ENCODE results near the gene TMC6. TPM values are rescaled to one million over a fixed set of nuclear protein-coding genes. Genes with fewer than 3 reads are reported as not detected.

TMC6 gene
- total RNA-seq, 1 experiment from 2014 or later = 58.0 TPM

GRCh38 chr17:78112518-78113471 is 15.8 kb downstream of the TMC6 start:
- Histone ChIP-seq H3K27me3 (ENCODE audit: control insufficient read depth, insufficient read depth, low read length) (no peaks in the 10 kb centered on the region), H3K36me3 (ENCODE audit: control insufficient read depth, insufficient read depth, low read length) (no peaks in the 10 kb centered on the region), H3K27ac (ENCODE audit: low read length) (no peak overlapping the region), H3K4me3 (ENCODE audit: low read depth in 2 of 2, low read length in 2 of 2) (no peak overlapping the region), H3K4me1 (ENCODE audit: control insufficient read depth, insufficient read depth, low read length) (no peaks in the 10 kb centered on the region; the same call in 1 of the 2 replicates), H3K9me3 (ENCODE audit: control insufficient read depth, insufficient read depth, low read depth, low read length) (no peaks in the 10 kb centered on the region)
- CTCF ChIA-PET = interaction anchor here (0.6 kb wide), 2 partner anchors 68 to 77 kb away, joined by 4 read pairs; no protein-coding TSS in a partner anchor
- POLR2A ChIA-PET = no interaction called here
- BruUV-seq (replicated peaks) = no TSS peak
- intact Hi-C loops (cut with micrococcal nuclease; ENCODE audit: unreplicated experiment) = loop anchor here (5.0 kb wide), 1 partner anchor 65 kb away; no protein-coding TSS in a partner anchor
- peak; percentile 90 for ATAC-seq
- DNase-seq (ENCODE audit: low read depth, low spot score) = no peak
- no peak for TF ChIP-seq REST (IDR thresholded peaks at IDR 0.05; ENCODE audit: insufficient read depth in 1 of 2, low read depth in 2 of 2, low read length in 1 of 2)
- TF ChIP-seq, protein P1, sequence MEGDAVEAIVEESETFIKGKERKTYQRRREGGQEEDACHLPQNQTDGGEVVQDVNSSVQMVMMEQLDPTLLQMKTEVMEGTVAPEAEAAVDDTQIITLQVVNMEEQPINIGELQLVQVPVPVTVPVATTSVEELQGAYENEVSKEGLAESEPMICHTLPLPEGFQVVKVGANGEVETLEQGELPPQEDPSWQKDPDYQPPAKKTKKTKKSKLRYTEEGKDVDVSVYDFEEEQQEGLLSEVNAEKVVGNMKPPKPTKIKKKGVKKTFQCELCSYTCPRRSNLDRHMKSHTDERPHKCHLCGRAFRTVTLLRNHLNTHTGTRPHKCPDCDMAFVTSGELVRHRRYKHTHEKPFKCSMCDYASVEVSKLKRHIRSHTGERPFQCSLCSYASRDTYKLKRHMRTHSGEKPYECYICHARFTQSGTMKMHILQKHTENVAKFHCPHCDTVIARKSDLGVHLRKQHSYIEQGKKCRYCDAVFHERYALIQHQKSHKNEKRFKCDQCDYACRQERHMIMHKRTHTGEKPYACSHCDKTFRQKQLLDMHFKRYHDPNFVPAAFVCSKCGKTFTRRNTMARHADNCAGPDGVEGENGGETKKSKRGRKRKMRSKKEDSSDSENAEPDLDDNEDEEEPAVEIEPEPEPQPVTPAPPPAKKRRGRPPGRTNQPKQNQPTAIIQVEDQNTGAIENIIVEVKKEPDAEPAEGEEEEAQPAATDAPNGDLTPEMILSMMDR (IDR thresholded peaks at IDR 0.05) = peak; percentile 99
- in situ Hi-C loops (cut with HindIII; ENCODE audit: low pct_unique_long_range_greater_than_20kb, low sequenced_read_pairs) = no loop called here

DNA sequence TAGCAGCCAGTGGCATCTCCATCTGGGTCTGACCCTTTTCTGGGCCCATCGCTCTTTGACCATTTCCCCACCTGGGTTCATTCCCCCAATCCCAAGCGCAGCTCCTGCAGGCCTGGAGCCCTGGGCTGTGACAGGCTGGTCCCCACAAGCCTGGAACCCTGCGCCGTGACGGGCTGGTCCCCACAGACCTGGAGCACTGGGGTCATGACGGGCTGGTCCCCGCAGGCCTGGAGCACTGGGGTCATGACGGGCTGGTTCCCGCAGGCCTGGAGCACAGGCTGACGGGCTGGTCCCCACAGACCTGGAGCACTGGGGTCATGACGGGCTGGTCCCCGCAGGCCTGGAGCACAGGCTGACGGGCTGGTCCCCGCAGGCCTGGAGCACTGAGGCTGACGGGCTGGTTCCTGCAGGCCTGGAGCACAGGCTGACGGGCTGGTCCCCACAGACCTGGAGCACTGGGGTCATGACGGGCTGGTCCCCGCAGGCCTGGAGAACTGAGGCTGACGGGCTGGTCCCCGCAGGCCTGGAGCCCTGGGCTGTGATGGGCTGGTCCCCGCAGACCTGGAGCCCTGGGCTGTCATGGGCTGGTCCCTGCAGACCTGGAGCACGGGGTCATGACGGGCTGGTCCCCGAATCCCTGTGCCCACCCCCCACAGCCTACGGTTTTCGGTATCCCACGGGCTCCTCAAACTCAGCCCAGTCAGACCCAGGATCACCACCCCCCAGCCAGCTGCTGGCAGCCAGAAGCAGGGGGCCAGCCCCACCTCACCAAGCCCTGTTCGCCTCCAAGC is 16.6 kb downstream of the TMC6 start:
- Histone ChIP-seq H3K4me1 (ENCODE audit: control insufficient read depth, insufficient read depth, low read length) (no peaks in the 10 kb centered on the region; the same call in 1 of the 2 replicates), H3K27ac (ENCODE audit: low read length) (no peak overlapping the region), H3K36me3 (ENCODE audit: control insufficient read depth, insufficient read depth, low read length) (no peaks in the 10 kb centered on the region), H3K27me3 (ENCODE audit: control insufficient read depth, insufficient read depth, low read length) (no peaks in the 10 kb centered on the region), H3K4me3 (ENCODE audit: low read depth in 2 of 2, low read length in 2 of 2) (no peak overlapping the region), H3K9me3 (ENCODE audit: control insufficient read depth, insufficient read depth, low read depth, low read length) (no peaks in the 10 kb centered on the region)
- no peak for DNase-seq (ENCODE audit: low read depth, low spot score)
- no TSS peak for BruUV-seq (replicated peaks)
- in situ Hi-C loops (cut with HindIII; ENCODE audit: low pct_unique_long_range_greater_than_20kb, low sequenced_read_pairs) (no loop called here), intact Hi-C loops (cut with micrococcal nuclease; ENCODE audit: unreplicated experiment) (loop anchor here (5.0 kb wide), 1 partner anchor 65 kb away; no protein-coding TSS in a partner anchor)
- ATAC-seq = no peak; the same call in 1 of the 2 replicates
- POLR2A ChIA-PET = interaction anchor here (0.9 kb wide), 1 partner anchor 11 kb away, joined by 7 read pairs; no protein-coding TSS in a partner anchor
- CTCF ChIA-PET = no interaction called here
- TF ChIP-seq REST (IDR thresholded peaks at IDR 0.05; ENCODE audit: insufficient read depth in 1 of 2, low read depth in 2 of 2, low read length in 1 of 2) (no peak), SIN3A (IDR thresholded peaks at IDR 0.05; ENCODE audit: borderline replicate concordance, insufficient read depth, low read depth, low read length) (no peak), TCF7L2 (IDR thresholded peaks at IDR 0.05; ENCODE audit: low read depth, low read length) (no peak), POLR2AphosphoS5 (IDR thresholded peaks at IDR 0.05; ENCODE audit: low read depth, low read length) (no peak)
- TF ChIP-seq, protein P1 (IDR thresholded peaks at IDR 0.05) = no peak
